Measurements from ENCODE around the gene PPP3CA.

- TF ChIP-seq POLR2A (IDR thresholded peaks at IDR 0.05) (no peak), CTCF (IDR thresholded peaks at IDR 0.05) (no peak)
Measured at GRCh38 chr4:101190751-101191150, 156.6 kb downstream of the PPP3CA start.

Data from tibial nerve (tissue), 3 donors.